K562 (cell line): ENCODE results near the gene SLC23A2. TPM values are rescaled to one million over a fixed set of nuclear protein-coding genes. Genes with fewer than 3 reads are reported as not detected.

Experiments used
- ATAC-seq: fragments of 200-7000 bp; cut with Tn5 transposase; 3 replicates; pipeline ENCODE4 v1.9.1; 2020; ENCODE audit warnings: moderate library complexity
- BruUV-seq: library from RNA; stranded (reverse); fragments of 400-500 nt; replicated peaks from 2 replicates; lab custom pipeline; 2021; lab: Mats Ljungman, UMichigan
- CTCF ChIA-PET: fragments of 300-600 bp; formaldehyde crosslinking; extraction: SDS; loops from one replicate; lab custom pipeline; 2021; ENCODE audit warnings: low intra/inter-chr PET ratio; lab: Yijun Ruan, JAX
- POLR2A ChIA-PET: fragments of 300-600, 350-650 bp; sonication (Branson Sonifier 250); formaldehyde crosslinking; extraction: SDS; loops from one replicate; lab custom pipeline; 2021; ENCODE audit warnings: antibody characterized with exemption, inconsistent platforms; lab: Yijun Ruan, JAX
- DNase-seq, 4 experiments: peaks; one replicate each; pipeline versions ENCODE4 v3.0.0 to v3.0.0-alpha.2; 2011 to 2018; ENCODE audit warnings: low spot score in 3 of 4, mixed read lengths in 3 of 4; ENCODE audit errors: extremely low read depth in 1 of 4
- FAIRE-seq: peaks from 2 replicates; lab custom pipeline; 2011; peaks lifted over from hg19 to GRCh38; lab: Jason Lieb, UNC
- H2AFZ ChIP-seq: 2 replicates; pipeline ENCODE4 v1.6.0; 2011; ENCODE audit warnings: low read depth, low read length, control low read depth, inconsistent platforms
- H3K27ac ChIP-seq: fragments of 200-600 bp; 3 replicates; pipeline ENCODE4 v1.8.0; 2011; ENCODE audit warnings: low read depth, mild to moderate bottlenecking, control low read depth, inconsistent platforms, low read length, moderate library complexity, mixed read lengths; ENCODE audit errors: extremely low read depth
- H3K27me3 ChIP-seq, 2 experiments: fragments of 300-600 bp in 1 of 2; 2 replicates in 1 of 2; 3 replicates in 1 of 2; pipeline versions ENCODE4 v1.6.0 to v1.8.0; 2011; ENCODE audit warnings: inconsistent platforms in 2 of 2, low read length in 2 of 2, mild to moderate bottlenecking in 1 of 2, mixed read lengths in 1 of 2, moderate library complexity in 1 of 2; ENCODE audit not compliant: control insufficient read depth in 2 of 2, insufficient read depth in 2 of 2
- H3K36me3 ChIP-seq: fragments of 300-600 bp; 3 replicates; pipeline ENCODE4 v1.8.0; 2011; ENCODE audit warnings: mild to moderate bottlenecking, low read length, inconsistent platforms; ENCODE audit not compliant: control insufficient read depth, insufficient read depth
- H3K4me1 ChIP-seq, 2 experiments: fragments of 200-600 bp in 1 of 2; replicated peaks in 1 of 2; 2 replicates in 1 of 2; 3 replicates in 1 of 2; pipeline versions ENCODE4 v1.5.1 to v1.8.0; 2011; ENCODE audit warnings: inconsistent platforms in 2 of 2, low read length in 2 of 2, mild to moderate bottlenecking in 1 of 2, mixed read lengths in 1 of 2, moderate library complexity in 1 of 2; ENCODE audit not compliant: control insufficient read depth in 2 of 2, insufficient read depth in 2 of 2
- H3K4me2 ChIP-seq: 2 replicates; pipeline ENCODE4 v1.6.1; 2011; ENCODE audit warnings: low read length, control low read depth, inconsistent platforms, mixed read lengths; ENCODE audit not compliant: insufficient read depth
- H3K4me3 ChIP-seq: fragments of 200-600 bp; sonication (generic), shearing (Covaris generic); 2 replicates; pipeline ENCODE4 v1.5.1; 2016; ENCODE audit warnings: control low read depth, inconsistent platforms
- H3K79me2 ChIP-seq: fragments of 200-600 bp; 3 replicates; pipeline ENCODE4 v1.8.0; 2011; ENCODE audit warnings: low read length, inconsistent platforms; ENCODE audit not compliant: control insufficient read depth, insufficient read depth
- H3K9ac ChIP-seq, 2 experiments: 2 replicates each; pipeline versions ENCODE4 v1.6.0 to v1.6.1; 2011; ENCODE audit warnings: low read depth in 2 of 2, low read length in 2 of 2, control low read depth in 1 of 2, inconsistent platforms in 1 of 2, mild to moderate bottlenecking in 1 of 2, mixed read lengths in 1 of 2; ENCODE audit not compliant: insufficient read depth in 1 of 2
- H3K9me1 ChIP-seq: one replicate; pipeline ENCODE4 v1.6.0; 2011; ENCODE audit warnings: inconsistent platforms, mild to moderate bottlenecking, low read length, moderate library complexity; ENCODE audit not compliant: control insufficient read depth, insufficient read depth
- H3K9me3 ChIP-seq: replicated peaks from 2 replicates; pipeline ENCODE4 v1.5.1; 2011; ENCODE audit warnings: low read depth, low read length, inconsistent platforms; ENCODE audit not compliant: control insufficient read depth, insufficient read depth
- H4K20me1 ChIP-seq: replicated peaks from 2 replicates; pipeline ENCODE4 v1.6.1; 2011; ENCODE audit warnings: low read length, inconsistent platforms, mixed read lengths; ENCODE audit not compliant: control insufficient read depth, insufficient read depth
- DEAF1 ChIP-seq: fragments of 450-650 bp; formaldehyde crosslinking; IDR thresholded peaks from 2 replicates; pipeline ENCODE4 v1.4.0; 2020; ENCODE audit warnings: mild to moderate bottlenecking, moderate library complexity
- SMAD2 ChIP-seq: fragments of 150-350 bp; IDR thresholded peaks from 2 replicates; pipeline ENCODE4 v1.6.1; 2014; ENCODE audit warnings: low read depth, mild to moderate bottlenecking, low read length
- SMC3 ChIP-seq: conservative IDR thresholded peaks from 2 replicates; pipeline ENCODE4 v1.6.1; 2011; ENCODE audit warnings: low read depth, low read length, improper control_type of control experiment; ENCODE audit not compliant: insufficient read depth
- ZNF232 ChIP-seq: sonication (generic); formaldehyde crosslinking; IDR thresholded peaks from 2 replicates; pipeline ENCODE4 v1.8.0; 2022; ENCODE audit warnings: mild to moderate bottlenecking, missing genetic modification reagents
- ZNF511 ChIP-seq: sonication (generic); formaldehyde crosslinking; IDR thresholded peaks from 2 replicates; pipeline ENCODE4 v1.8.0; 2022; ENCODE audit warnings: mild to moderate bottlenecking, missing genetic modification reagents
- ZNF639 ChIP-seq, 2 experiments: fragments of 200-800 bp in 1 of 2; sonication (Bioruptor generic) in 1 of 2; sonication (generic) in 1 of 2; formaldehyde crosslinking in 1 of 2; IDR thresholded peaks in 1 of 2; conservative IDR thresholded peaks in 1 of 2; 2 replicates each; pipeline versions ENCODE4 v1.5.0 to v1.6.1; 2016 to 2020; ENCODE audit warnings: missing compliant biosample characterization in 1 of 2, missing genetic modification characterization in 1 of 2, missing genetic modification reagents in 1 of 2
- WGBS: fragments of 100-300 bp; shearing (Covaris generic); methylation state at CpG from one replicate; pipeline ENCODE4 v1.1.6; 2016; ENCODE audit warnings: low coverage, mixed read lengths; ENCODE audit not compliant: insufficient coverage; ENCODE audit errors: missing lambda C conversion rate; 5-methylcytosine and 5-hydroxymethylcytosine counted together
- in situ Hi-C: fragments of 300-500 bp; cut with MboI; formaldehyde crosslinking; loops from 4 replicates; pipeline ENCODE4 v1.15.0; 2018; ENCODE audit warnings: inconsistent platforms, mixed read lengths
- intact Hi-C: fragments of 100-400 bp; cut with micrococcal nuclease; formaldehyde crosslinking; loops from 2 replicates; pipeline ENCODE4 v1.14.2; 2022
- polyA plus RNA-seq, 8 experiments: library from polyadenylated mRNA; depleted of rRNA in 4 of 8; stranded (reverse) in 5 of 8; unstranded in 3 of 8; fragments of >200 nt; fragmentation: Nextera tagmentation in 2 of 8; fragmentation: Illumina TruSeq in 1 of 8; extraction: Ambion mirVana in 2 of 8; extraction: Trizol in 1 of 8; gene quantifications; 2 replicates each; pipeline versions ENCODE4 v1.2.1 to v1.2.3, GENCODE V29; 2011 to 2014; ENCODE audit warnings: inconsistent platforms in 1 of 8, missing spikeins in 1 of 8
- total RNA-seq, 7 experiments: library from RNA; depleted of rRNA in 6 of 7; stranded (reverse); fragments of >200 nt in 6 of 7; fragmentation: Illumina TruSeq in 2 of 7; extraction: Trizol in 2 of 7; gene quantifications; 2 replicates each; pipeline versions ENCODE4 v1.2.1 to v1.2.3, GENCODE V29; 2011 to 2021; ENCODE audit warnings: low replicate concordance in 1 of 7

The SLC23A2 gene
- total and polyA plus RNA-seq, 9 of the 15 experiments (the other 6 are each of a cell fraction or from before 2014, with no cell fraction given): 0.39 to 6.7 (median 3.2) TPM

- TF ChIP-seq DEAF1 (CRISPR knock-in tag) (no peak), ZNF232 (CRISPR knock-in tag) (no peak)
- TF ChIP-seq, all 486 proteins: peak for 0
Observed at GRCh38 chr20:4989570-4989969, 11.7 kb downstream of the SLC23A2 start (continued).

- H3K9me3 ChIP-seq: no peaks in the 10 kb centered on the region
- no peak for ATAC-seq
- intact Hi-C loops (no loop called here), in situ Hi-C loops (no loop called here)
- no TSS peak for BruUV-seq
- H3K4me1 ChIP-seq: no peaks in the 10 kb centered on the region; a peak in 1 of 5 replicates
- ChIA-PET CTCF (no interaction called here), POLR2A (interaction anchor here (1.2 kb wide), 1 partner anchor 9 kb away, joined by 5 read pairs; no protein-coding TSS in a partner anchor)
- no peaks in the 10 kb centered on the region for H3K9me1 ChIP-seq
- FAIRE-seq: no peak
- H3K27me3 ChIP-seq: no peaks in the 10 kb centered on the region
- no peaks in the 10 kb centered on the region for H3K36me3 ChIP-seq
- no peak overlapping the region for H2AFZ ChIP-seq
- no peaks in the 10 kb centered on the region; the same call in 1 of the 2 replicates for H4K20me1 ChIP-seq
- no peak overlapping the region for H3K4me2 ChIP-seq
- H3K79me2 ChIP-seq: no peaks in the 10 kb centered on the region; the same call in 2 of the 3 replicates
- H3K9ac ChIP-seq: no peak overlapping the region
- DNase-seq: no peak
- TF ChIP-seq ZNF639 (CRISPR knock-in tag; conservative IDR thresholded peaks at IDR 0.05 in 1 of 2, IDR thresholded peaks at IDR 0.05 in 1 of 2) (no peak), SMAD2 (no peak), ZNF511 (no peak), SMC3 (no peak)
- TF ChIP-seq, all 486 proteins: peak for 0
- Histone ChIP-seq H3K4me3 (no peak overlapping the region), H3K27ac (no peak overlapping the region)
- 44% methylated on average over 5 of the region's 6 CpGs for WGBS
Observed at GRCh38 chr20:4987130-4987529, 14.2 kb downstream of the SLC23A2 start.
